Suppressor macrophage treated with lipopolysaccharide for 1 hour (primary cell): ENCODE data around the gene FRY.

Experiments
- DNase-seq, 3 donors: peaks; one replicate each; pipeline ENCODE4 v3.0.0-alpha.2; 2020 to 2022

Gene FRY

GRCh38 chr13:32315238-32316027, 283.9 kb downstream of the FRY start, which contains the start of the genes BRCA2 and ZAR1L:
TSS of gene BRCA2 (plus strand) at chr13:32315508. CDS start at chr13:32316461, 953 bp downstream.
TSS of gene ZAR1L (minus strand) at chr13:32315363. CDS start at chr13:32311925, 3,438 bp downstream.
- DNase-seq = peak; percentile 98 to 100 (median 98)

GRCh38 chr13:32316028-32316339, 284.4 kb downstream of the FRY start:
- DNase-seq = no peak

- peak; percentile 31 to 68 (median 43) for DNase-seq
These were observed 284.9 kb downstream of the FRY start for GRCh38 chr13:32316501-32316900.

GRCh38 chr13:32317716-32318465, 286.3 kb downstream of the FRY start:
- peak; percentile 60 to 95 (median 88) for DNase-seq

GRCh38 chr13:32320528-32320927, 289.0 kb downstream of the FRY start:
- no peak for DNase-seq

- DNase-seq = peak in 1 of 3 donors; percentile 32
These were observed 292.3 kb downstream of the FRY start for GRCh38 chr13:32323912-32324311.

GRCh38 chr13:32330441-32330840, 298.9 kb downstream of the FRY start:
- DNase-seq = peak; percentile 62 to 92 (median 79)

GRCh38 chr13:32334671-32335070, 303.1 kb downstream of the FRY start:
- peak in 2 of 3 donors; percentile 31 to 37 for DNase-seq

- DNase-seq = peak; percentile 55 to 78 (median 68)
These were observed 309.3 kb downstream of the FRY start for GRCh38 chr13:32340914-32341313.

- DNase-seq = no peak
These were observed 316.1 kb downstream of the FRY start for GRCh38 chr13:32347651-32348050.
